Stimulated activated CD4-positive, alpha-beta T cell treated with anti-CD3 and anti-CD28 coated beads, Interleukin-2, amount 100 ng/mL, for 4 hours (primary cell): ENCODE measurements around the gene COPE.

ENCODE experiments used
- DNase-seq: peaks from one replicate; pipeline ENCODE4 v3.0.0-alpha.2; 2020; ENCODE audit warnings: low read depth

COPE gene

DNA sequence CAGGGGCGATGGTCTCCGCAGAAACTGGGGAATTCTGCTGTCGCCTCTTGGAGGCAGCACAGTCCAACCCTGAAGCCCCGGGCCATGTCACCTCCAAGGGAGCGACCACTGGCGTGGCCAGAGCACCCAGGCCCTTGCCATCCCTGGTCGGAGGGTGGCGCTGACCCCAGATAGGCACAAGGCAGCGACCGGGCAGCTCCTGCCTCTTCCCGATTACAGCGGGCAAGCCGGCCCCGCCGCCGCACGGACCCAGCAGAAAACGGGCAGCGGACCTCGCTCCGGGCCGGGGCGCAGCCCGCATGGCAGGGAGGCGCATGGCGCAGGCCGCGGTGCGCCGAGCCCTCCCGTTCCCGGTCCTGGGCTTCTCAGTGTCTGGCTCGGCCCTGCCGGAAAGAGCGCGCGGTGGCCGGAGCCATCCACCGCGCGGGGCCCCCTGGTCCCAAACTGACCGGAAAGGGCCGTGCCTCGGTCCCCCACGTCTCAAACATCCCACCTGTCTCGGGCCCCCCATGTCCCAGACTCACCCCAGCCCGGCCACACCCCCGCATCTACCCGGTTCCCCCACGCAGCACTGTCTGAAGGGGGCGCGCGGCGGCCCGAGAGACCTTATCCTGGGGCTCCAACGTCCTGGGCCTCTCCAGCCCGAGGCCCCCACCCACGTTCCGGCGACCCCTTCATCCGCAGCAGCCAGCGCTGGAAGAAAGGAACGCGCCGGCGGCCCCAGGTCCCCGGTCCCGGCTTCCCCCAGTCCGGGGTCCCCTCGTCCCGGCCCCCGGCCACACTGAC is 24.0 kb downstream of the COPE start:
- no peak for DNase-seq

DNA sequence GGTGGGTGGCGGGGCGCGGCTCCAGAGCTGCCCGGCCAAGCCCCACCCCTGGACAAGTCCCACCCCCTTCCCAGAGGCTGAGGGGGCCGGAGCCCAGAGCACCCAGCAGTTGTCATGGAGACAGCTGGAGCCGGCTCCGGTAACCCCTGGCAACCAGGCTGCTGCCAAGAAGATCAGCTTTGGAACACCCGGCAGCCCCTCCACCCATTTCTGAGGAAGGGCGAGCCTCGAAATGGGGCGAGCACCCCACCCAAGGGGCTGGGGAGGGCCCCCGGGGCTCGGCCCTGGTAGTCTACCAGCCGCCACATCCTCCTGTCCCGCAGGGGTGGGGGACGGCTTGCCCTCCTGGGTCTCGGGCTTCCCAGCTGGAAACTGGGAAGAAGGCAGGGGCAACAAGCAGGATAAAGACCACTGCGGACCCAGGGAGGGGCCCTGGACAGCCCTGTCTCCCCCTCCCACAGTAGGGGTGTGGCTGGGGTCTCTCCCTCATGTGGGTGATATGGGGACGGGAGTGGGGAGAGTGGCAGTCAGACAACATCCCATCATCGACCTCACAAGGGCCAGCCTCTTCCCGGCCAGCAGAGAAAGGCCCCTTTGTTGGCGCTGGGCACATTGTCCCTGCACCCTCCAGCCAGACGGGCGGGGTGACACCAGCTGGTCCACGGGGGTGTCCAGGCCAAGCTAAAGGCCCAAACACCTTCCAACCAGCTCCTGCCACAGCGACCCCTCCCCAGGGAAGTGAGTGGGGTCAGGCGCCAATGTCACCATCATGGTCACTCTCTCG is 24.7 kb downstream of the COPE start:
- no peak for DNase-seq

DNA sequence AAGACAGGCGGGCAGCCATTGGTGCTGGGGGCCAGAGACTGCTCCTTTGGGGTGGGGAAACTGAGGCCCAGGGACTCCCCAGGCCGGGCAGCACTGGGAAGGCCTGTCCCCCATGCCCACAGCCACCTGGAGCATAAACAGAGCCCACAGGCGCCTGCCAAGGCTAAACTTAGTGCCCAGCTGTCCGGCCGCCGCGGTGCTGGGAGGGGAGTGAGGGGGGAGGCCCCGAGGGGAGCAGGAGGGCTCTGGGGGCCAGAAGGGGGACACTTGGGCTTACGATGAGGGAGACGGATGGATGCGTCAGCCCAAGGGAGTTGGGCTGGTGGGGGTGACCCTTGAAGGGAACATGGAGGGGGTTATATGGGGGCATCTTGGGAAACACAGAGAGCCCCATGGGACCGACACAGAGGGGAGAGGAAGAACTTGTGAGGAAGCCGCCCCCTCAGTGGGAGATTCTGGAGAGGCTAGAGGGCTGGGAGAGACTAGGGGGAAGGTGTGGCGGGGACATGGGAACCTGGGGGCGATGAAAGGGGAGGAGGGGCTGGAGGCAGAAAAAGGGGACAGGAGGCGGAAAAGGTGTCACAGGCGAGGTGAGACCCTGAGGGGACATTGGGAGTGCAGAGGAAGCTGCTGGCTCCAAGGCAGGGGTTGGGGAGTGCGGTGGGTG is 25.5 kb downstream of the COPE start:
- DNase-seq, result no peak

DNA sequence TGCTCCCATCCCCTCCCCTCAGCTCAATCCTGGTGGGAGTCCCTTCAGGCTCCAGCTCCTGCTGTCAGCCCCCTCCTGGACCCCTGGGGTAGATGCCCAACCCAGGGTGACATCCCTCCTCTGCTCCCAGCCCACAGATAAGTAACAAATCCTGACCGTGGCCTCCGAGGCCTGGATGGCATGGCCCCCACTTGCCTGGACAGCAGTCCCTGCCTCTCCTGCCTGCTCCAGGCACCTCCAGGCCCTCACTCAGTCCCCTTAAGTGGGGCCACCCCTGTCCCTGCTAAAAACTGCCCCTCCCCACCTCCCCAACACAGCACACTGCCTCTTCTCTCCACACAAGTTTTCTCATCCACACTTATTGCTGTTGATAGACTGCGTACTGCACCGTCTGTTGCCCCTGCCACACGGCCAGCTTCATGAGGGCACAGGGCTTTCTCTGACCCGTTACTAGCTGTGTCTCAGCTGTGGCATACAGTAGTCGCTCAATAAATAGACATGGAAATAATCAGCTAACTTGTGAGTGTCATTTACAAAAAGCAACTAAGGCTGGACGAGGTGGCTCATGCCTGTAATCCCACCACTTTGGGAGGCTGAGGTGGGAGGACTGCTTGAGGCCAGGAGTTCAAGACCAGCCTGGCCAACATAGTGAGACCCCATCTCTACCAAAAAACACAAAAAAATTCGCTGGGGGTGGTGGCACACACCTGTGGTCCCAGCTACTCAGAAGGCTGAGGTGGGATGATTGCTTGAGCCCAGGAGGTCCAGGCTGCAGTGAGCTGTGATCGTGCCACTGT is 29.0 kb downstream of the COPE start:
- no peak for DNase-seq

DNA sequence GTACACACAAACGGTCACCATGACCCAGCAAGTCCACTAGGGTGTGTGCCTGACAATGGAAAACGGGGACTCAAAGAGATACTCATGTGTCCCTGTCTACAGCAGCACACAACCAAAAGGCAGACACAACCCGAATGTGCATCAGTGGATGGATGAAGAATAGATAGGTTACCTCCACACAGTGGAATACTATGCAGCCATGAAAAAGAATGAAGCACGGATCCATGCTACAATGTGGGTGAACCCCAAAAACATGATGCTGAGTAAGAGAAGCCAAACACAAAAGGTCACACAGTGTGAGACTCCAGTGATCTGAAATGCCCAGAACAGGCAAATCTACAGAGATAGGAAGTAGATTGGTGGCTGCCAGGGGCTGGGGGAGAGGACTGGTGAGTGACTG is 32.2 kb downstream of the COPE start:
- DNase-seq, result no peak

DNA sequence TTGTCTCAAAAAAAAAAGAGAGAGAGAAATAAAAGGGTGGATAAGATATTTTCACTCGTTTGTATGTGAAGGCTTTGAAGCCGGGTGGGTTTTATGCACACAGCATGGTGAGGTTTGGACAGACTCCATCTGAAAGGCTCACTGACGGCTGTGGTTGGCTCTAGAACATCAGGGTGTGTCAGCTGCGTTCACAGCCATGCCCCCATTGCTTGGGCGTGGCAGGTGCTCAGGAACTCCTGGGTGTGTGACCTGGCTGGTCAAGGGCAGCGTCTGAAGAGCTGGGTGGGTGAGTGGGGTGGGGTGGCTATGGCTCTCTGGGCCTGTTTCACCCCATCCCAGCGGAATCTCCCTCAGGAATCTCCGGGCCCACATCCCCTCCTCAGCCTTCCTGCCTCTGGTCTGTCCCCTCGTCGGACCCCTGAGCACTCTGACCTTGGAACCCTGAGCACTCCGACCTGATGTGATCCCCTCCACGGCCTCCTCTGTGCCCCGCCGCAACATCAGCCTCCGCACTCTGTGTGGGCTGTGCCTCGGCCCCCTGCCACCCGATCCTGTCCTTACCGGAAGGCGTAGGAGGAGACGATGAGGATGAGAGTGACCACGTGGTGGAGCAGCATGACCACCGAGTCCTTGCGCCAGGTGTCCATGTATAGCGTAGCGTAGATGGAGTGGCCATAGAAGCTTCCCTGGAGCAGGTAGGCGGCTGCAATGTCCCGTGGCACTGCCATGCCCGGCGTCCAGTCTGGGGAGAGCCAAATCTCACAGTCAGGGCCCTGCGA is 35.5 kb downstream of the COPE start:
- no peak for DNase-seq

DNA sequence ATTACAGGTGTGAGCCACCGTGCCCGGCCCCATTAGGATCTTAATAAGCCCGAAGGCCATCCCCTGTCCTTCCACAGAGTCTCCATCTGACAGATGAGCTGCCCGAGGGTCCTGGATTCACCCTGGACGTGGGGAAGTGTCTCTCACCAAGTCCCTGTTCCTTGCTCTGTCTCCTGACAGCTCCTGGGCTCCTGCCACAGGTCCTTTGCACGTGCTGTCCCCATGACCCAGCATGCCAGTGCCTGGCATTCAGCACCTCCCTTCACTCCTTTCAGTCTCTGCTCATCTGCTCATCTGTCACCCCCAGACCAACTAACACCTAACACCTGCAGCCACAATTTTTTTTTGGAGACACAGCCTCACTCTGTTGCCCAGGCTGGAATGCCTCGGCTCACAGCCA is 37.7 kb downstream of the COPE start:
- DNase-seq, result no peak

DNA sequence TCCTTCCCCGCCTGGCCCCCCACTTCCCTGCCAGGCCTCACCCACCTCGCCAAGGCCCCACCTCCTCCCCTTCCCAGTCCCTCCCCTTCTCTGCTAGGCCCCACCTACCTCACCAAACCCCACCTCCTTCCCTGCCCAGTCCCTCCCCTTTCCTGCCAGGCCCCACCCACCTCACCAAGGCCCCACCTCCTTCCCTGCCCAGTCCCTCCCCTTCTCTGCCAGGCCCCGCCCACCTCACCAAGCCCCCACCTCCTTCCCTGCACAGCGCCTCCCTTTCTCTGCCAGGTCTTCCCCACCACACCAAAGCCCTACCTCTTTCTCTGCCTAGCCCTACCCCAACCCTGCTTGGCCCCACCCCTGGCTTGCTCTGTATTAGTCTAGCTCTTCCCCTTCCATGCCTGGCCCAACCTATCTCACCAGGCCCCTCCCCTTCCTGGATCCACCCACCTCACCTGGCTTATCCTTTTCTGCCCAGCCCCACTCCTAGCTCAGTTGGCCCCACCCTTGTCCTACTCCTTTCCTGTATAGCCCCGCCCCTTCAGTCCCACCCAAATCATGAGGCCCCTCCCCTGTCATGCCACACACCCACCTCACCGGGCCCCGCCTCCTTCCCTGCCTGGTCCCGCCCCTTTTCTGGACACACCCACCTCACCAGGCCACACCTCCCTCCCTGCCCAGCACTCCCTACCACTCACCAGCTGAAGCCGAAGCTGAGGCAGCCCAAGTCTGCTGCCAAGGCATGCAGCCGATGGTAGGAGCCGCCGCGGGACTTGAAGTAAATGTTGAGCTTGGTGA is 39.4 kb downstream of the COPE start:
- DNase-seq, result no peak

DNA sequence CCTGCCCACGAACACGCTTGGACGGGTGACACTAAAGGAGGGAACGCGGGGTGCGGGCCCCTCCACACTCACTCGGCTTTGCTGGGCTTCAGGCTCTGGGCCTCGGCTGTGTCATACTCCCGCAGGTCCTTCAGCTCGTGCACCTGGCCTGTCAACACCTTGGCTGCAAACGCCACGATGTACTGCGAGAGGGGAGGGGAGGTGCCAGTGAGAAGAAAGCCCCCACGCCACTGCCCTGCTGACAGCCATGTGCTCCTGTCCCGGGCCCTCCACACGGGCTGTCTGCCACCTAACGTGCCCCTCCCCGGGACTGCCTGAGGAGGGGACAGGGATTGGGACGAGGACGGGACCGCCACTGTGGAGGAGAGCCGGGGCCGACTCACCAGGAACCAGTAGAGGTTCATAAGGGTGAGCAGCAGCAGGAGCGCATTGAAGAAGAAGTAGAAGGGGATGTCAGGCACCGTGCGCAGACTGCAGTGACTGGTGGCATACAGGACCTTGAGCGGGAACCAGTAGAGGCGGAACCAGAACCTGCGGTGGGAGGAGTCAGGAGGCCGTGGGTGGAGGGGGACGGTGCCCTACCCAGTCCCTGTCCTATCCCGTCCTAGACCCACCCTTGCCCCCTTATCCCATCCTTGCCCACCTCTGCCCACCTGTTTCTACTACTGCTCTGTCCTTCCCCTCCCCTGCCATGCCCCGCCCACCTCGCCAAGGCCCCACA is 40.2 kb downstream of the COPE start:
- no peak for DNase-seq

DNA sequence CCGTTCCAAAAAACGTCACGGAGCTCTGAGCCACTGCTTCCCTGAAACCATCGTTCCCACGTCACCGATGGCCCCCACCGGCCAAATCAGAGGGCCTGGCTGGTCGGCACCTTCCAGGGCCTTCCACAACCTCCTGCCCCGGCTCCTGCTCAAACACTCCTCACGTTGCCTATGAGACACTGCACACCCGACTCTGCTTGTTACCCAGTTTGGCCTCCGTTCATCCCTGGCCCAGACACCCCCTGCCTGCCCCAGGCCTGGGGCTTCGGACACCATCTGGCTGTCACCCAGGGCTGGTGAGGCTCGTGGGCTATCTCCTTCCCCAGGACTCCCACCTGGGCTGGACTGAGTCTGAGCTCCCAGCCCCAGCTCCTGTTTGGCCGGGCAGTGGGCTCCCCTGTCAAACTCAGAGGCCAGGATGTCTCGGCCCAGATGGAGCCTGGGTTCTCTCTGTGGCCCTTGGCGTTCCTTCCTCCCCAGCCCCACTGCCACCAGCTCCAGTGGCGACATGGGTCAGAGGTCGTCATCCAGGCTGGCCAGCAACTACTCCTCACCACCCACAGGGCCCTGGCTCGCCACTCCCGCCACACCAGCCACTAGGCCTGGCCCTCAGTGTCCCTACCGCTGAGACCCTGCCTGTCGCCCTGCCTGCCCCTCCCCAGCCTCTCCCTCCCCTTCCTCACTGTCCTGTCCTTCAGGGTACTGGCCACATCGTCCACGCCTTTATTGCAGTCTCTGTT is 41.0 kb downstream of the COPE start:
- no peak for DNase-seq

DNA sequence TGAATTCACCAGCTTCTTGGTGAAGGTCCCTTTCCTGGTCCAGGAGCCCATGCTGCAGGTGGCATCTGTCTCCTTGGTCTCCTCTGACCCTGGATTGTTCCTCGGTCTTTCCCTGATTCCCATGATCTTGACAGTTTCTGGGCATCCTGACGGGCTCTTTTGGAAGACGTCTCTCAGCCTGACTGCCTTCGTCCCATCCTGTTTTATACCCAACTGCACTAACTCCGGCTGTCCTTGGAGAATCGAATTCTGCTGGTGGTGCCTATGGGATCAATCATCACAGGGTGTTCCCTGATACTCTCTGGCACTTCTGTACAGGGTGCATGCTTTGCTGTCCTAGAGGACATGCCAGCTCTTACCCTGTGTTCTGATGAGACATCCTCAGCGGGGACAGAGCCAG is 42.3 kb downstream of the COPE start:
- DNase-seq, result no peak

DNA sequence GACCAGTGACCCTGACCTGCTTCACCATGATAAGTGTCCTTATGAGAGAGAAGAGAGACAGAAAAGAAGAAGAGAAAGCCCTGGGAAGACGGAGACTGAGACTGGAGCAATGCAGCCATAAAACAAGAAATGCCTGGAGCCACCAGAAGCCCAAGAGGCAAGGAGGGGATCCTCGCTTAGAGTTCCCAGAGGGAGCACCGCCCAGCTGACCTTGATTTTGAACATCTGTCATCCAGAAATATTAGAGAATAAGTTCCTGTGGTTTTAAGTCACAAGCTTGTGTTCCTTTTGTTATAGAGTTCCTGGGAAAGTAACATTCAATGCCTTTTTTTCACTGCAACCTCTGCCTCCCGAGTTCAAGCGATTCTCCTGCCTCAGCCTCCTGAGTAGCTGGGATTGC is 43.5 kb downstream of the COPE start:
- no peak for DNase-seq

DNA sequence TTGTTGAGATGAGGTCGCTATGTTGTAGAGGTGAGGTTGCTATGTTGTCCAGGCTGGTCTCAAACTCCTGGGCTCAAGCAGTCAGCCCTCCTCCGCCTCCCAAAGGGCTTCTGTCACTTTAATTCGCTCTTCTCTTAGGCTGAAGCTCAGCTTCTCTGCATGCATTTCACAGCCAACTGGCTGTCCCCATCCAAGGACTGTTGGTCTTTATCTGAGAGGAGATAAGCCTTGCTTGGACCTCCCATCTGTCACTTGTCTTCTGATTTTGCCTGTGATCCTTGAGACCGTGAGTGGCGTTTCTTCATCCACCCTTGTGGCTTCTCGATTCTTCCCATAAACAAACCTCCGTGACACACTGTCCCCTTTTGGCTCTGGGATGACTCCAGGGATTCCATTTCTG is 47.6 kb downstream of the COPE start:
- DNase-seq, result no peak

DNA sequence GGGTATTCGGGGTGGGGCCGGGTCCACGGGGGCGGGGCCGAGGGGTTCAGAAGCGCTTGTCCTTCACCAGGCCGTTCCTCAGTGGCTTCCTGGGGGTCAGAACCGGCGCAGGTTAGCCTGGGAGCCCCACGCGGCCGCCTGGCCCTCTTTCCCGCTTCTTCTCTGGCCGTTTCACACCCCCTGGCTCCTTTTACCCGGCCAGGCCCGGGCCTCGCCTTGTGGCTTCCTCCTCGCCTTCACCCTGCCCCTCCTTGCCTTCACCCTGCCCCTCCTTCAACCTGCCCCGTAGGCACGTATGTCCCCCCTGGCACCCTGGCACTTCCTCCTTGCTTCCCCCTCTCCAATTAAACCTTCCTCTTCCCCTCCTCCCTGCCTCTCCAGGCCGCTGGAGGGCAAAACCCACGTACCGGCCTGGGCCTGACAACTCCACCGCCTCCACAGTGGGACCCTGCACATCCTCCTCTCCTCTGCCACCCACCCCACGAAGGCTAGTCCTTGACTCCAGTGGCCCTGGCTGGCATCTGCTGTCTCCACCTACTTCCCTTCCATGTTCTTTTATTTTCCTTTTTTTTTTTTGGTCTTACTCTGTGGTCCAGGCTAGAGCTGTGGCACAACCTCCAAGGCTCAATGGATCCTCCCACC is 48.5 kb downstream of the COPE start:
- no peak for DNase-seq

DNA sequence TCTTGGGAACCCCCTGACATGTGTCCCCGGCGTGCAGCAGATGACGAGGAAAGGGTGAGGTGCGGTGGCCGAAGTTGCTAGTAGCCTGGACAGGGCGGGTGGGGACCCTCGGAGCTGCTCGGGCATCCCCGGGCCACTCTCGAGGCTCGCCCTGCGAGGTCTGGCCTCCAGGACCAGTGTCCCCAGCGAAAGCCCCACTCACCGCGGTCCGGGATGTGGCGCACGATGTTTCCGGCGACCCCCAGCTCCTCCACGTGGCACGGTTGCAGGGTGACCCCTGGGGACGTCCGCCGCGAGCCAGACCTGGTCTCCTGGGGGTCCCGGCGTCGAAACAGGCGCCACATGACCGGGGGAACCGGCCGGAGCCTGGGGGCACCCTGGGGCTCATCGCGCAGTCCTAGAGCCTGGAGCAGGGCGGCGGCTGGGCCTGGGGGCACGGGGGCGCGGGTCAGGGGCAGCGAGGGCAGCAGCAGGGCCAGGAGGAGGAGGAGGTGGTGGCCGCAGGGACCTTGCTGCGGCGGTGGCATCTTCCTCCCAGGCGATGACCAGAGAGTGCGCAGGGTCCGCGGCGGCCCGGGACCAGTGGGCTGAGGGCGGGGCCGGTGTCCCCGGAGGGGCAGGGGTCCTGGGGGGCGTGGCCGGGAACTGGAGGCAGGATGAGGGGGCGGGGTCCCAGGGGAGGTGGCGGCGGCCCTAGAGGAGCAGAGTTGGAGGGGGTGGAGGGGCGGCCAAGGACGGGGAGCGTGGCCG is 49.2 kb downstream of the COPE start:
- DNase-seq, result no peak

DNA sequence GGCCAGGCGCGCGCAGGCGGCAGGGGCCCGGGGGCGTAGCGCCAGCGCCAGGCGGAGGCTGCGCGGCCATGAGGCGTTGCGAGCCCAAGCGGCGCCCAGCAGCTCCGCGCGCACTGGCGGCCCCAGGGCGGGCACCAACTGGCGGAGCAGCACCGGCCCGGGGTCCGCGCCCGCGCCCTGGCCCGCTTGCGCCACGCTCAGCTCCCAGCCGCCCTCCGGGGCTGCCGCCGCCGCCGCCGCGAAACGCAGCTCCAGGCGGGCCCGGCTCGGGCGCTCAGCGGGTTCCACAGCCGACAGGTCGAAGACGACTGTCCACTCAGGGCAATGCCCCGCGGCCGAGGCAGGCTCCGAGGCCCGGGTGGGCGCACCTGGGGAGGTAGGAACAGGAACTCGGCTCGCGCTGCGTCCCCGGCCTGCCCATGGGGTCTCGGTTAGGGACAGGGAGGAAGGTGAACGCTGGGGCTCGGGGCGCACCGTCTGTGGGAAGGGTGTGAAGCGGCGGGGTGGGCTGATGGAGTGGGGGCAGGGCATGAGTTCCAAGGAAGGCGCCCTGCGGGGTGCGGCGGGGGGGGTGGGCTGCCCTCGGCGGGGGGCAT is 50.1 kb downstream of the COPE start:
- no peak for DNase-seq

DNA sequence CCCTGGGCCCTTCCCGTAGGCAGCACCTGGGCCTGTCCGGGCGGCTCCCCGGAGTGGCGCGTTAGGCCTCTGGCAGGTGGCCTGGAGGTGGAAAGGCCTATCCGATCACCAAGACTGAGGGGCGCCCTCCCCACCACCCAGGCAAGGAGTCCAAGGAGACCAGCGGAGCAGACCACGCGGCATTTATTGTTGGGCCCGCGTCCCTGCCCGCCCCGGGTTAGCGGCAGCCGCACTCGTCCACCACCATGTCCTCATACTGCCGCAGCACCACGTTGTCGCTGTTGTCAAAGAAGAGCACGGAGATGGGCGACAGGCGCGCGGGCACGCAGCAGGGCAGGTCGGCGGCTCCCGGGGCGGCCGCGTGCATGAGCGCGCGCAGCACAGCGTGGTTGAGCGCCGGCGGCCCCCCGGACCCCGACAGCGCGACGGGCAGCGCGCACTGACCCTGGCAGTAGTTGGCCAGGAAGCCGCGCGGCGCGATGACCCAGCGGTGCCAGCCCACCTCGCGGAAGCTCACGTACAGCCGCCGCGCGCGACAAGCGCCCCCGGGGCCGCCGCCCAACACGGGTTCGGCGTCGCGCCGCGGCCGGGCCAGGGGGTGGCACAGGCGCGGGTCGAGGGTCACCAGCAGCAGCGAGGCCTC is 50.7 kb downstream of the COPE start:
- DNase-seq, result no peak
